ENCODE measurements around the gene CRACR2B.
A peak's percentile ranks its signal among the peaks of the same experiment; 100 is the strongest.

CRACR2B gene

DNA sequence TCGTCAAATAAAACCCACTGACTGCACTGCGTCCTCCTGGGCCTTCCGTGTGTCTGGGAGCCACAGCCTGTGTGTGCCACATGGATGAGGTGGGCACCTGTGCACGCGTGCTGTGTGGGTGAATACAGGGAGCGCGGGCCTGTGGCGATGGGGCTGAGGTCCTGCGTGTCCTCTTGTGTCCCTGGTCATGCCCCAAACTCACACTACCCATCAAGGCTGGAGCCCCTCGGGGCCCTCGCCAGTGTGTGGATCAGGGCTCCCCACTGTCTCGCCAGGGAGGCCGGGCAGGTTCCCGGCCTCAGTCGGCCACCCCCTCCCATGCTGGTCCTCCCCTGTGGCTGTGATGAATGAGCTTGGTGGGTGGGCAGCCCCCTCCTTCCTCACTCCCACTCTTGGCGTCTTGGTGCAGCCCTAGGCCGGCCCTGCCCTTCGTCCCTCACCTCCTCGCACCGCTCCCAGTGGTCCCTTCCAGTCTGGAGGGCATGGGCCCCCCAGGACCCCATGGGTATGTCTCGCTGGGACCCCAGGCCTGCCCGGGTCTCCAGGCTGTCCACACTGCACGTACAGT is 4.3 kb downstream of the CRACR2B start:
- Histone ChIP-seq H3K4me2 (ENCODE audit: low read length) (peak overlapping the region; percentile 98), H3K9me3 (replicated peaks; ENCODE audit: low read length) (no peaks in the 10 kb centered on the region), H3K36me3 (ENCODE audit: insufficient read depth, low read length) (peaks cover 13% of the 10 kb centered on the region), H3K4me3 (ENCODE audit: low read length) (peak overlapping the region; percentile 77), H3K27me3 (ENCODE audit: control insufficient read depth, insufficient read depth, low read length) (peaks cover 2% of the 10 kb centered on the region), H3K4me1 (ENCODE audit: control insufficient read depth, insufficient read depth, low read length) (peaks cover 72% of the 10 kb centered on the region), H3K9ac (ENCODE audit: low read depth, low read length) (peak overlapping the region; percentile 73)

DNA sequence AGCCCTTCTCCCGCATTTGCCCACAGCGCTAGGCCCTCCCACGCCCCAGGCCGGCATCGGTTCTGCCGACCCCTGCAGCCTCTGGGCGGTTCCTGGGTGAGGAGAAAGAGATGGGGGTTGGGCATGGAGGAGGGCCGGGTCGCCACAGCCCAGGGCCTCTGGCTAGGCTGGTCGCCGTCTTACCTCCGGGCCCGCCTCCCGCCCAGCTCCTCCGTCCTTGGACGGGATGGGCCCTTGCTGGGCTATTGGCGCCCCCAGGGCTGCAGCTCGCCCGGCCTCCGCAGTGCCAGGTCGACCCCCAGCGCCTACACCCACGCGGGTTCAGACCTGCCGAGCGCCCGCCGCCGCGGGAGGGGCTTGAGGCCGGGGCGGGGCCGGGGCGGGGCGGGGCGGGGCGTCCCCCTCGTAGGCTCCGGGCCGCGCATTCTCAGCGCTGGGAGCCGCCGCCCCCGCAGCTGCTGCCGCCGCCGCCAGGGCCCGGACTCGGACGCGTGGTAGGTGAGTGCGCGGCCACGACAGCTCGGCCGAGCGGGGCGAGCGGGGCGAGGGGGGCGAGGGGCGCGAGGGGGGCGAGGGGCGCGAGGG is 4.9 kb downstream of the CRACR2B start, which contains the start of gene CD151:
TSS of gene CD151 (plus strand) at position 424 of the 585 bp plus-strand sequence. CDS start 3,118 bp downstream, outside the sequence.
- H3K9me3 ChIP-seq (replicated peaks; ENCODE audit: low read length) = no peaks in the 10 kb centered on the region
- peak within 1 kb of the TSS; percentile 97 for H3K9ac ChIP-seq (ENCODE audit: low read depth, low read length)
- H3K27me3 ChIP-seq (ENCODE audit: control insufficient read depth, insufficient read depth, low read length) = peaks cover under 1% of the 10 kb centered on the region
- H3K36me3 ChIP-seq (ENCODE audit: insufficient read depth, low read length) = peaks cover 19% of the 10 kb centered on the region
- peak within 1 kb of the TSS; percentile 92 for H3K4me3 ChIP-seq (ENCODE audit: low read length)
- H3K4me2 ChIP-seq (ENCODE audit: low read length) = peak within 1 kb of the TSS; percentile 98
- peaks cover 72% of the 10 kb centered on the region for H3K4me1 ChIP-seq (ENCODE audit: control insufficient read depth, insufficient read depth, low read length)

DNA sequence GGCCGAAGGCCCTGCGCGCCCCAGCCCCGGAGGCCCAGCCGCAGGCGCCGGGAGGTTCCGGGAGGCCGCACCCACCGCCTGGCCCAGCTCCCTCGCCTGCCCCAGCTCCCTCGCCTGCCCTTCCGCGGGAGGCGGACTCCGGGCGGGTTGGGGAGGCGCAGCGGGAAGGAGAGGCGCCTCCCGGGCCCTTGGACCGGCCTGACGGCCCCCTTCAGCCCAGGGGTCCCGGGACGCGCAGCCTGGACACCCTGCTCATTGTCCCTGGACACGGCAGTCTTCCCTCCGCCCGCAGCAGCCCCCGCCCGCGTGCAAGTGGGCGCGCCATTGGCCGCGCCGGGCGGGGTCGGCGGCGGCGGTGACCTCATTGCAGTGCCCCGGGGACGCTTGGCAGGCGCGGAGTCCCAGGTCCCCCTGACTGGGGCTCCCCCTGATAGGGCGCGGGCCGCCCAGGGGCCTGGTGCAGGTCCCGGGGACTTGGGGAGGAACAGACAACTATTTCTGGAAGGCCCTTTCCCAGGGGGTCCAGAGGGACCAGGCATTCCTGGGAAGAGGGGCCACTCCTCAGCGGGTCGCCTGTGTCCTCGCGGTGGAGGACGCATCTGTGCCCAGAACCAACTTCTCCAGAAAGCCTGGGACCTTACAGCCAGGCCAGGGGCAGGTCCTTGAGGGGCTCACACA is 5.5 kb downstream of the CRACR2B start:
- H3K36me3 ChIP-seq (ENCODE audit: insufficient read depth, low read length) = peaks cover 24% of the 10 kb centered on the region
- H3K4me3 ChIP-seq (ENCODE audit: low read length) = peak overlapping the region; percentile 92
- peak overlapping the region; percentile 97 for H3K4me2 ChIP-seq (ENCODE audit: low read length)
- peak overlapping the region; percentile 97 for H3K9ac ChIP-seq (ENCODE audit: low read depth, low read length)
- no peaks in the 10 kb centered on the region for H3K27me3 ChIP-seq (ENCODE audit: control insufficient read depth, insufficient read depth, low read length)
- no peaks in the 10 kb centered on the region for H3K9me3 ChIP-seq (replicated peaks; ENCODE audit: low read length)
- H3K4me1 ChIP-seq (ENCODE audit: control insufficient read depth, insufficient read depth, low read length) = peaks cover 76% of the 10 kb centered on the region

DNA sequence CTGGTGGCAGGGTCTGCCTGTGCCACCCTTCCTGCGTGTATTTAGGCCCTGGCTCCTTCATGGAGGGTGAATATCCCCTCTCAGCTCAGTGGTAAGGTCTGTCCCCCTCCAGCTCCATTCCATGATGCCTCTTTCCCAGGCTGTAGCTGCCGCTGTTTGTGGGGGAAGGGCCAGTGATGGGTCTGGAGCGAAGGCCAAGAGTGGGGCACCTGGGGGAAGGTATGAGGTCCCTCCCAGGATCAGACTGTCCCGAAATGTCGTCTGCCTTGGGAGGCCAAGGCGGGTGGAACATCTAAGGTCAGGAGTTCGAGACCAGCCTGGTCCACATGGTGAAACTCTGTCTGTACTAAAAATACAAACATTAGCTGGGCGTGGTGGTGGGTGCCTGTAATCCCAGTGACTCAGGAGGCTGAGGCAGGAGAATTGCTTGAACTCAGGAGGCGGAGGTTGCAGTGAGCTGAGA is 6.2 kb downstream of the CRACR2B start:
- peaks cover 79% of the 10 kb centered on the region for H3K4me1 ChIP-seq (ENCODE audit: control insufficient read depth, insufficient read depth, low read length)

DNA sequence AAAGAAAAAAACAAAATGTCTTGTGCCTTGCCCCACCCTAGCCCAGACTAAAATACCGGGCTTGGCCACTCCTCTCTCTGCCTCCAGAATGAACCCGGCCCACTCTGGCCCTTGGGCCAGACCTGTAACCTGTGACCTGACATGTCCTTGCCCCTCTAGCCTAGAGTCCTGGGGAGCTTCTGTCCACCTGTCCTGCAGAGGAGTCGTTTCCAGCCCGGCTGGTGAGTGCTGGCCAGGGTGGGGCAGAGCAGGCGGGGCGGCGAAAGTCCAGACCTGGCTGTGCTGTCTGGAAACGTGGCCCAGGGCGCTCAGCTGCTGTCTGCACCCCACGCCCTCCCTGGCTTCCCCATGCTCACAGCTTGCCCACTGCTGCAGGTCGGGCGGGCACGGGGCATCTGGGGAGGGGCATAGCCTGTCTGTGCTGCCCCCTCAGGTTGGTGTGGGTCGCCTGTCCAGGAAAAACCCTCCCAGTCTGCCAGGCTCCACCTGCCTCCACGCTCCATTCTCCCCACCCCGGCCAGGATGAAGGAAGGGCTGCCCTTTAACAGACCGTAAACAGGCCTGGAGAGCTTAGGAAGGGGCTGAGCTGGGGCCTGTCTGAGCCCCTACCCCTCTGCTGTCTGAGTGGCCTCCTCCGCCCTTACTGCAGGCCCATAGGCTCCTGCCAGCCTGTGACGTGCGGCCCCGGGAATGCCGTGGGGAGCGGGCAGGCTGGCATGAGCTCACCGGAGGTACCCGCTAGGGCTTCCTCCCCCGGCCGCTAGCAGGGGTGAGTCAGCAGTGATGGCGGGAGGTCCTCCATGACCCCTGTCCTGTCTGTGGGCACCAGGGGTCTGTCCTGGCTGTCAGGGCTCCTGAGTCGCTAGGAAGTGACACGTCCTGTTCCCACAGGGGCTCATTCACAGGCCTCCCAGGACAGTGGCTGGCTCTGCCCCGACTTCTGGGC is 6.9 kb downstream of the CRACR2B start:
- Histone ChIP-seq H3K9ac (ENCODE audit: low read depth, low read length) (peak overlapping the region; percentile 97), H3K4me2 (ENCODE audit: low read length) (peak overlapping the region; percentile 97), H3K4me3 (ENCODE audit: low read length) (peak overlapping the region; percentile 92), H3K36me3 (ENCODE audit: insufficient read depth, low read length) (peaks cover 38% of the 10 kb centered on the region), H3K27me3 (ENCODE audit: control insufficient read depth, insufficient read depth, low read length) (no peaks in the 10 kb centered on the region), H3K9me3 (replicated peaks; ENCODE audit: low read length) (no peaks in the 10 kb centered on the region), H3K4me1 (ENCODE audit: control insufficient read depth, insufficient read depth, low read length) (peaks cover 78% of the 10 kb centered on the region)

More for the DNA sequence above, 6.2 kb downstream of the CRACR2B start:
- no peaks in the 10 kb centered on the region for H3K9me3 ChIP-seq (replicated peaks; ENCODE audit: low read length)
- no peaks in the 10 kb centered on the region for H3K27me3 ChIP-seq (ENCODE audit: control insufficient read depth, insufficient read depth, low read length)
- peak overlapping the region; percentile 97 for H3K9ac ChIP-seq (ENCODE audit: low read depth, low read length)
- peak overlapping the region; percentile 97 for H3K4me2 ChIP-seq (ENCODE audit: low read length)
- peaks cover 30% of the 10 kb centered on the region for H3K36me3 ChIP-seq (ENCODE audit: insufficient read depth, low read length)
- H3K4me3 ChIP-seq (ENCODE audit: low read length) = peak overlapping the region; percentile 92

DNA sequence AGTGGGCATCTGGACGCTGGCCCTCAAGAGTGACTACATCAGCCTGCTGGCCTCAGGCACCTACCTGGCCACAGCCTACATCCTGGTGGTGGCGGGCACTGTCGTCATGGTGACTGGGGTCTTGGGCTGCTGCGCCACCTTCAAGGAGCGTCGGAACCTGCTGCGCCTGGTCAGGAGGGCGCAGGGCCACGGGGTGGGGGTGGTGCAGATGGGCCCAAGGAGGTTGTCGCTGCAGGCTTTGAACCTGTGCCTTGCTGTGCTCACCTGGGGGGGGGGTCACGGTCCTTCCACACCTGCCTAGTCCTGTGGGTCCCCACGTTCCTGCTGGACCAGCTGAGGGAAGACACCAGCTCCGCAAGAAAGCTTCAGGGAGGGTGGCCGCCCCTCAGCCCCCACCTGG is 8.6 kb downstream of the CRACR2B start:
- Histone ChIP-seq H3K9ac (ENCODE audit: low read depth, low read length) (no peak overlapping the region), H3K27me3 (ENCODE audit: control insufficient read depth, insufficient read depth, low read length) (no peaks in the 10 kb centered on the region), H3K9me3 (replicated peaks; ENCODE audit: low read length) (no peaks in the 10 kb centered on the region), H3K36me3 (ENCODE audit: insufficient read depth, low read length) (peaks cover 54% of the 10 kb centered on the region), H3K4me3 (ENCODE audit: low read length) (no peak overlapping the region), H3K4me2 (ENCODE audit: low read length) (no peak overlapping the region), H3K4me1 (ENCODE audit: control insufficient read depth, insufficient read depth, low read length) (peaks cover 76% of the 10 kb centered on the region)

DNA sequence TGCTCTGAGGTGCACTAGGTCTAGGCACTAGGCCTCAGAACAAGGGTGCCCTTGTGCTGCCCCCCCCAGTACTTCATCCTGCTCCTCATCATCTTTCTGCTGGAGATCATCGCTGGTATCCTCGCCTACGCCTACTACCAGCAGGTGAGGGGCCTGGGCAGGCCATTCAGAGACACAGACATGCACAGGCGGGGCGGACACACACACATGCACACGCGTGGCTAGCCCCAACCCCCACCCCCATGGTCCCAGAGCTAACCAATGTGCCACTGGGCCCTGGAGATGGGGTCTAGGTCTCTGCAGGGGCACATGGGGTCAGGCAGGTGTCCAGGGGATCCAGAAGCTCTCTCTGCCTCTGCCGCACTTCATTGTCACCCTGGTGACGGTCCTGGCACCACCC is 9.0 kb downstream of the CRACR2B start:
- H3K27me3 ChIP-seq (ENCODE audit: control insufficient read depth, insufficient read depth, low read length) = no peaks in the 10 kb centered on the region
- H3K4me2 ChIP-seq (ENCODE audit: low read length) = no peak overlapping the region
- H3K9ac ChIP-seq (ENCODE audit: low read depth, low read length) = no peak overlapping the region
- H3K9me3 ChIP-seq (replicated peaks; ENCODE audit: low read length) = no peaks in the 10 kb centered on the region
- peaks cover 72% of the 10 kb centered on the region for H3K4me1 ChIP-seq (ENCODE audit: control insufficient read depth, insufficient read depth, low read length)
- peaks cover 55% of the 10 kb centered on the region for H3K36me3 ChIP-seq (ENCODE audit: insufficient read depth, low read length)
- no peak overlapping the region for H3K4me3 ChIP-seq (ENCODE audit: low read length)

DNA sequence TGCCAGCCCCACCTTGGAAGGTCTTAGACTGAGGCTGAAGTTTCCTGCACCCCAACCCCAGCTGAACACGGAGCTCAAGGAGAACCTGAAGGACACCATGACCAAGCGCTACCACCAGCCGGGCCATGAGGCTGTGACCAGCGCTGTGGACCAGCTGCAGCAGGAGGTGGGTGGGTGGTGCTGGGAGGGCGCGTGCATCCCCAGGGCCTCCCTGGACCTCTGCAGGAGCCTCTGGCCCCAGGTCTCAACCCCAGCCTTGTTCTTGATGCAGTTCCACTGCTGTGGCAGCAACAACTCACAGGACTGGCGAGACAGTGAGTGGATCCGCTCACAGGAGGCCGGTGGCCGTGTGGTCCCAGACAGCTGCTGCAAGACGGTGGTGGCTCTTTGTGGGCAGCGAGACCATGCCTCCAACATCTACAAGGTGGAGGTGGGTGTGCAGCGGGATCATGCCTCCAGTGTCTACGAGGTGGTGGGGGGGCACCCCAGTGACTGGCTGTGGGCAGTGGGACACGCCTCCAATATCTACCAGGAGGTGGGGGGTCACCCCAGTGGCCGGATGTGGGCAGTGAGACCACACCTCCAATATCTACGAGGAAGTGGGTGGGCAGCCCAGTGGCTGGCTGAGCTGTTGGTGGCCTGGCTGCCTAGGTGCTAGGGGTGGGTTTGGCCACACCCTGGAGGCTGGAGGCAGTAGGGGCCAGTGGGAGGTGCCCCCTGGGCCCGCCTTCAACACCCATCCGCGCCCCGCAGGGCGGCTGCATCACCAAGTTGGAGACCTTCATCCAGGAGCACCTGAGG is 9.7 kb downstream of the CRACR2B start:
- no peaks in the 10 kb centered on the region for H3K27me3 ChIP-seq (ENCODE audit: control insufficient read depth, insufficient read depth, low read length)
- H3K36me3 ChIP-seq (ENCODE audit: insufficient read depth, low read length) = peaks cover 55% of the 10 kb centered on the region
- H3K4me3 ChIP-seq (ENCODE audit: low read length) = no peak overlapping the region
- peaks cover 65% of the 10 kb centered on the region for H3K4me1 ChIP-seq (ENCODE audit: control insufficient read depth, insufficient read depth, low read length)
- H3K9me3 ChIP-seq (replicated peaks; ENCODE audit: low read length) = no peaks in the 10 kb centered on the region
- no peak overlapping the region for H3K9ac ChIP-seq (ENCODE audit: low read depth, low read length)
- no peak overlapping the region for H3K4me2 ChIP-seq (ENCODE audit: low read length)

DNA sequence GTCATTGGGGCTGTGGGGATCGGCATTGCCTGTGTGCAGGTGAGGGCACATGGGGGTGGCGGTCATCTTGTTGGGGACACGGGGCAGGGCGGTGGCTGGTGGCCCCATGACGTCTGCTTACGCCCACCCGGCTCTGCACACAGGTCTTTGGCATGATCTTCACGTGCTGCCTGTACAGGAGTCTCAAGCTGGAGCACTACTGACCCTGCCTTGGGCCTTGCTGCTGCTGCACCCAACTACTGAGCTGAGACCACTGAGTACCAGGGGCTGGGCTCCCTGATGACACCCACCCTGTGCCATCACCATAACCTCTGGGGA is 10.2 kb downstream of the CRACR2B start:
- Histone ChIP-seq H3K4me3 (ENCODE audit: low read length) (no peak overlapping the region), H3K27me3 (ENCODE audit: control insufficient read depth, insufficient read depth, low read length) (no peaks in the 10 kb centered on the region), H3K36me3 (ENCODE audit: insufficient read depth, low read length) (peaks cover 55% of the 10 kb centered on the region), H3K4me1 (ENCODE audit: control insufficient read depth, insufficient read depth, low read length) (peaks cover 63% of the 10 kb centered on the region), H3K9me3 (replicated peaks; ENCODE audit: low read length) (no peaks in the 10 kb centered on the region), H3K4me2 (ENCODE audit: low read length) (no peak overlapping the region), H3K9ac (ENCODE audit: low read depth, low read length) (no peak overlapping the region)

DNA sequence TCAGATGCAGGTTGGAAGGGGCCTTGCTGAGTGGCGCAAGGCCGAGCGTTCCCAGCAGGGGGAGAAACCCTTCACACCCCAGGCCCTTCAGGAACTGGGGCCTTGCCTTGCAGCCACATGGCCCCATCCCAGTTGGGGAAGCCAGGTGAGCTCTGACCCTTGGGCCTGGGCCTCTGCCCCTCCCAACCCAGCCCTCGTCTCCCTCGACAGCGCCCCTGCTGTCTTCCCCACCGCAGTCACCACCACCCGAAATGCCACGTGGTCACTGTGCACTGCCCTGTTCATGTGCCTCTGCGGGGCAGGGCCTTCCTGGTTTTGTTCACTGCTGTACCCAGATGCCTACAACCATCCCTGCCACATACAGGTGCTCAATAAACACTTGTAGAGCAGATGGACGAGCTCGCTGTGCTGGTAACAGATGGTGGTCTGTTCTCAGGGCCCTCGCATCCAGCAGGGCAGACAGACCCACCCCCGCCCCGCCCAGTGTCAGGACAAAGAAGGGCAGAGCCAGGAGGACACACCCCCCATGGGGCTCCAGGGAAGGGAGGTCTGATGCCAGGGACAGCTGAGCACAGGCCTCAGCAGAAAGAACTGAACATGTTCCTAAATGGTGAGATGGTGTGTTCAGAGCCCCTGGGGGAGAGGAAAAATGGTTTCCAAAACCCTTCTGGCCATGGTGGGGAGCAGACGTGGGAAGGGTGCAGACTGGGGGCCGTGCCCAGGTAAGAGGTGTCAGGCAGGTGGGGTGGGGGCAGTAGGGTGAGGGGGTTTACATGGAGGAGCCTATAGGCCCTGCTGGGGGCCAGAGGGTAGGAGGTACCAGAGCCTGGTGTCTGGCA is 10.9 kb downstream of the CRACR2B start:
- Histone ChIP-seq H3K27me3 (ENCODE audit: control insufficient read depth, insufficient read depth, low read length) (no peaks in the 10 kb centered on the region), H3K36me3 (ENCODE audit: insufficient read depth, low read length) (peaks cover 55% of the 10 kb centered on the region), H3K4me3 (ENCODE audit: low read length) (no peak overlapping the region), H3K9ac (ENCODE audit: low read depth, low read length) (peak overlapping the region; percentile 38), H3K4me1 (ENCODE audit: control insufficient read depth, insufficient read depth, low read length) (peaks cover 64% of the 10 kb centered on the region), H3K9me3 (replicated peaks; ENCODE audit: low read length) (no peaks in the 10 kb centered on the region), H3K4me2 (ENCODE audit: low read length) (peak overlapping the region; percentile 8)
